ENCODE measurements around the gene ADGRD1. TPM values are rescaled to one million over a fixed set of nuclear protein-coding genes. Genes with fewer than 3 reads are reported as not detected.

ADGRD1 gene
- polyA plus RNA-seq, 3 donors: 4.7 to 17.9 (median 4.9) TPM

DNA sequence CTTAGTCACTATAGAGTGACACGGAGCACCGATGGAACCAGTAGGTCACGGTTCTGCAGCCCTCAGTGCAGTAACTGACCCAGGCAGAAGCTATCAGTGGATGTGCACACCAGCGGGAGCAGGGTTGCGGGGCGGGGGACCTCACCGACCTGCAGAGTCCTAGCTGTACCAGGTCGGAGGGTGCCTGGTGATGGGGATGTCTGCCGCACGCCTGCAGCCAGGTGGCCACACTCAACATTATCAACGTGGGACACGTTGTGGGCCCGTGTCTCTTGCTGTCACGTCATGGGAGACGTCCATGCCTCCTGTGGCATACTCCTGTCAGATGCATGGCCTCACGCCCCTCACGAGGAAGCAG is 55.2 kb downstream of the ADGRD1 start:
- intact Hi-C loops (cut with micrococcal nuclease): no loop called here
- Histone ChIP-seq H2AFZ (ENCODE audit: insufficient read depth, low read depth, low read length, poor library complexity, severe bottlenecking) (no peak overlapping the region), H3K4me1 (ENCODE audit: control insufficient read depth in 1 of 2, insufficient read depth in 2 of 2, low read length in 2 of 2) (no peaks in the 10 kb centered on the region), H4K20me1 (ENCODE audit: insufficient read depth, low read length) (no peaks in the 10 kb centered on the region), H3K9ac (ENCODE audit: insufficient read depth, low read length, poor library complexity, severe bottlenecking) (no peak overlapping the region), H3K36me3 (replicated peaks in 1 of 2; ENCODE audit: control insufficient read depth in 1 of 2, insufficient read depth in 2 of 2, low read length in 2 of 2) (peaks cover 0 to 6% of the 10 kb centered on the region in 2 donors), H3K9me3 (replicated peaks in 1 of 2; ENCODE audit: control insufficient read depth in 1 of 2, insufficient read depth in 1 of 2, low read length in 2 of 2) (no peaks in the 10 kb centered on the region), H3K27me3 (ENCODE audit: control insufficient read depth in 2 of 2, insufficient read depth in 2 of 2, low read length in 2 of 2) (no peaks in the 10 kb centered on the region), H3K79me2 (ENCODE audit: insufficient read depth, low read length) (no peaks in the 10 kb centered on the region), H3K4me3 (replicated peaks in 1 of 3; ENCODE audit: low read depth in 2 of 3, low read length in 3 of 3) (no peak overlapping the region), H3K4me2 (replicated peaks; ENCODE audit: extremely low read depth, low read length, poor library complexity, severe bottlenecking) (no peak overlapping the region), H3K27ac (ENCODE audit: low read depth in 1 of 2, low read length in 2 of 2) (no peak overlapping the region)
- no peak overlapping the region for H3K4me3 Mint-ChIP-seq
- 92% methylated on average over 17 of the region's 17 CpGs for WGBS (ENCODE audit: insufficient coverage)
- peak overlapping the region in 1 of 7 donors; percentile 16 for H3K27ac Mint-ChIP-seq
- no peak for DNase-seq
- TF ChIP-seq, protein P1, sequence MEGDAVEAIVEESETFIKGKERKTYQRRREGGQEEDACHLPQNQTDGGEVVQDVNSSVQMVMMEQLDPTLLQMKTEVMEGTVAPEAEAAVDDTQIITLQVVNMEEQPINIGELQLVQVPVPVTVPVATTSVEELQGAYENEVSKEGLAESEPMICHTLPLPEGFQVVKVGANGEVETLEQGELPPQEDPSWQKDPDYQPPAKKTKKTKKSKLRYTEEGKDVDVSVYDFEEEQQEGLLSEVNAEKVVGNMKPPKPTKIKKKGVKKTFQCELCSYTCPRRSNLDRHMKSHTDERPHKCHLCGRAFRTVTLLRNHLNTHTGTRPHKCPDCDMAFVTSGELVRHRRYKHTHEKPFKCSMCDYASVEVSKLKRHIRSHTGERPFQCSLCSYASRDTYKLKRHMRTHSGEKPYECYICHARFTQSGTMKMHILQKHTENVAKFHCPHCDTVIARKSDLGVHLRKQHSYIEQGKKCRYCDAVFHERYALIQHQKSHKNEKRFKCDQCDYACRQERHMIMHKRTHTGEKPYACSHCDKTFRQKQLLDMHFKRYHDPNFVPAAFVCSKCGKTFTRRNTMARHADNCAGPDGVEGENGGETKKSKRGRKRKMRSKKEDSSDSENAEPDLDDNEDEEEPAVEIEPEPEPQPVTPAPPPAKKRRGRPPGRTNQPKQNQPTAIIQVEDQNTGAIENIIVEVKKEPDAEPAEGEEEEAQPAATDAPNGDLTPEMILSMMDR (IDR thresholded peaks at IDR 0.05): no peak
- H3K36me3 Mint-ChIP-seq: peaks cover 9 to 21% of the 10 kb centered on the region in 2 donors
- H3K4me1 Mint-ChIP-seq: peaks cover 3% of the 10 kb centered on the region
- peaks cover 2 to 18% (median 14%) of the 10 kb centered on the region in 3 donors for H3K27me3 Mint-ChIP-seq (ENCODE audit: low read depth in 3 of 3)
- peaks cover 0 to 2% (median 0%) of the 10 kb centered on the region in 7 donors for H3K9me3 Mint-ChIP-seq

DNA sequence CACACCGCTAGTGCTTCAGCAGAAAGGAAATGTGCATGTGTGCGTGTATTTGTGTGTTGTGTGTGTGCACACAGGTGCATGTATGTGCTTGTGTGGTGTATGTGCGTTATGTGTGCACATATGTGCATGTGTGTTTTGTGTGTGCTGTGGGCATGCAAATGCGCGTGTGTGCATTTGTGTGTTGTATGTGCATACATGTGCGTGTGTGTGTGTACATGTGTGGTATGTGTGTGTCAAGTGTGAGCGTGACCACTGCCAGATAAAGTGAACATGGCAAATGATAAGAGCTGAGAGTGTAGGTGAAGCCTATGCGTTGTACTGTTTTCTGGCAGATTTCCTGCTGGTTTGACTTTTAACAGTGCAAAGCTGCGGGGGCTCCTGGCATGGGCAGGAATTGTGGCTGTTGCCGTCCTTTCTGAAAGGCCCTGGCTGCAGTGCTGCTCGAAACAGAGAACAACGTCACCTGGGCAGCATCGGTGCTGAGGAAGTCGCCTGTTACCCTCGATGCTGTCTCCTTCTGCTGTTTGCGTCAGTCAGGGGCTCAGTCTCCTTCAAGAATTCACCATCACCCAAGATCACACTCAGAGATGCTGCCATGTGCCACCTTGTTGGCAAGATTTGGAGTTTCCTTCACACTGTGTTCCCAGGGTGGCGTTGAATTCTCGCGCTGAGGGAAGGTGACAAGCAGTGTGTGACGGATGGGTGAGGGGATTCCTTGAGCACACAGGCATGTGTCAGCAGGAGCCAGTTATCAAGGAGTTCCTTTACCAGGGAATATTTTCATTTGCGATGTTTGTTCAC is 56.1 kb downstream of the ADGRD1 start:
- H3K4me2 ChIP-seq (replicated peaks; ENCODE audit: extremely low read depth, low read length, poor library complexity, severe bottlenecking): no peak overlapping the region
- no peaks in the 10 kb centered on the region for H3K27me3 ChIP-seq (ENCODE audit: control insufficient read depth in 2 of 2, insufficient read depth in 2 of 2, low read length in 2 of 2)
- DNase-seq: no peak
- Mint-ChIP-seq H3K4me3 (no peak overlapping the region), H3K27me3 (ENCODE audit: low read depth in 3 of 3) (peaks cover 0 to 13% (median 9%) of the 10 kb centered on the region in 3 donors), H3K27ac (no peak overlapping the region), H3K9me3 (peaks cover 0 to 2% (median 0%) of the 10 kb centered on the region in 7 donors), H3K36me3 (peaks cover 11 to 24% of the 10 kb centered on the region in 2 donors), H3K4me1 (no peaks in the 10 kb centered on the region)
- H3K9me3 ChIP-seq (replicated peaks in 1 of 2; ENCODE audit: control insufficient read depth in 1 of 2, insufficient read depth in 1 of 2, low read length in 2 of 2): no peaks in the 10 kb centered on the region
- H3K79me2 ChIP-seq (ENCODE audit: insufficient read depth, low read length): no peaks in the 10 kb centered on the region
- no peaks in the 10 kb centered on the region for H4K20me1 ChIP-seq (ENCODE audit: insufficient read depth, low read length)
- no peak overlapping the region for H3K9ac ChIP-seq (ENCODE audit: insufficient read depth, low read length, poor library complexity, severe bottlenecking)
- intact Hi-C loops (cut with micrococcal nuclease): no loop called here
- no peaks in the 10 kb centered on the region for H3K4me1 ChIP-seq (ENCODE audit: control insufficient read depth in 1 of 2, insufficient read depth in 2 of 2, low read length in 2 of 2)
- H3K4me3 ChIP-seq (replicated peaks in 1 of 3; ENCODE audit: low read depth in 2 of 3, low read length in 3 of 3): no peak overlapping the region
- no peak overlapping the region for H3K27ac ChIP-seq (ENCODE audit: low read depth in 1 of 2, low read length in 2 of 2)
- TF ChIP-seq, protein P1 (IDR thresholded peaks at IDR 0.05): no peak
- 82% methylated on average over 17 of the region's 21 CpGs for WGBS (ENCODE audit: insufficient coverage)
- no peak overlapping the region for H2AFZ ChIP-seq (ENCODE audit: insufficient read depth, low read depth, low read length, poor library complexity, severe bottlenecking)
- H3K36me3 ChIP-seq (replicated peaks in 1 of 2; ENCODE audit: control insufficient read depth in 1 of 2, insufficient read depth in 2 of 2, low read length in 2 of 2): peaks cover 2 to 6% of the 10 kb centered on the region in 2 donors
